22Rv1 (cell line): ENCODE data around the gene ABCE1.
A peak's percentile ranks its signal among the peaks of the same experiment; 100 is the strongest.

ENCODE experiments used
- H3K27ac ChIP-seq: fragments of 450-650 bp; 2 replicates; pipeline ENCODE4 v1.5.1; 2017
- ZFX ChIP-seq: fragments of 450-650 bp; IDR thresholded peaks from 2 replicates; pipeline ENCODE4 v1.6.1; 2017; ENCODE audit warnings: antibody characterized with exemption, borderline replicate concordance
- TF ChIP-seq, protein P1 (sequence below): fragments of 450-650 bp; IDR thresholded peaks from 2 replicates; pipeline ENCODE4 v1.5.1; 2017; ENCODE audit warnings: mild to moderate bottlenecking

Gene ABCE1

DNA sequence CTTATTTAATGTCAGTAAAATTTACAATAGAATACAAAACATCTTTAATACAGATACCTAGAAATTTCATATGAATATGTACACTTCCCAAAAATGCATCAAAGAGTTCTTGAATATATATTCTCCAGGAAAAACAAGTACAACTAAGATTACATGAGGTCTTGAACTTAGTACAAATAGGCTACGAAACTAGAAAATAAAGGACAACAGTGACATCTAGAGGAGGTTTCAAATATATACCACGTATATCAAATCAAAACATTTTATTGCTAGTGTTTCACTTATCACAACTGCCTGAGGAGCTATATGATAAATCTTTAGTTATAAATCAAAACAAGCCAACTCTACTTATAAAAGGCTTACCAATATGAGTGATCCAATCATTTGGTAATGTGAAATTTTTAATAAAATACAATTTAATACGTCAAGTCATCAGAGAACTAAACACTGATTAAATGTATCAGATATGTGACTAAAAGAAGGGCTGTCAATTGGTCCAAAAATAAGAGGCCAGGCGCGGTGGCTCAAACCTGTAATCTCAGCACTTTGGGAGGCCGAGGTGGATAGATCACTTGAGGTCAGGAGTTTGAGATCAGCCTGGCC lies 36.7 kb upstream of the ABCE1 start:
- H3K27ac ChIP-seq: no peak overlapping the region
- TF ChIP-seq, protein P1, sequence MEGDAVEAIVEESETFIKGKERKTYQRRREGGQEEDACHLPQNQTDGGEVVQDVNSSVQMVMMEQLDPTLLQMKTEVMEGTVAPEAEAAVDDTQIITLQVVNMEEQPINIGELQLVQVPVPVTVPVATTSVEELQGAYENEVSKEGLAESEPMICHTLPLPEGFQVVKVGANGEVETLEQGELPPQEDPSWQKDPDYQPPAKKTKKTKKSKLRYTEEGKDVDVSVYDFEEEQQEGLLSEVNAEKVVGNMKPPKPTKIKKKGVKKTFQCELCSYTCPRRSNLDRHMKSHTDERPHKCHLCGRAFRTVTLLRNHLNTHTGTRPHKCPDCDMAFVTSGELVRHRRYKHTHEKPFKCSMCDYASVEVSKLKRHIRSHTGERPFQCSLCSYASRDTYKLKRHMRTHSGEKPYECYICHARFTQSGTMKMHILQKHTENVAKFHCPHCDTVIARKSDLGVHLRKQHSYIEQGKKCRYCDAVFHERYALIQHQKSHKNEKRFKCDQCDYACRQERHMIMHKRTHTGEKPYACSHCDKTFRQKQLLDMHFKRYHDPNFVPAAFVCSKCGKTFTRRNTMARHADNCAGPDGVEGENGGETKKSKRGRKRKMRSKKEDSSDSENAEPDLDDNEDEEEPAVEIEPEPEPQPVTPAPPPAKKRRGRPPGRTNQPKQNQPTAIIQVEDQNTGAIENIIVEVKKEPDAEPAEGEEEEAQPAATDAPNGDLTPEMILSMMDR: peak; percentile 64
- no peak for TF ChIP-seq ZFX

DNA sequence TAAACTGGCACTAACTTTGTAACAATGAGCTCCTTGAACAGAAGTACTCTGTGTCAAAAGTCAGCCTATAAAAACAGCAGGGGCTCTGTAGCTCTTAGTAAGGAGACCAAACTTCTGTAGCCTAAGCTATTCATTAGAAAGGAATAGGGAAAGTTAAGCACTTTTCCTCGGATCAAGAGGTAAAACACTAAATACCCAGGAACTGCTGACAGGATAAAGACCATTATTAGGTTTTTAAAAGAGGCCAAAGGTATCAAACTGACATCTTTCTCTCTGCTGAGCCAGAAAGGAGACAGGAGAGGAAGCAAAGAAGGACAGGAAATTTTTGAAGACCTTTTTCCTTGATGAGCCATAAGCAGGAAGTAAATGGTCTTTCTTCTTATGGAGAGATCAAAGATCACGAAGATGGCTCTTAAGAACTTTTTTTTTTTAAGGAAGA lies 32.0 kb upstream of the ABCE1 start:
- peak overlapping the region; percentile 31 for H3K27ac ChIP-seq
- TF ChIP-seq, protein P1: no peak
- no peak for TF ChIP-seq ZFX

DNA sequence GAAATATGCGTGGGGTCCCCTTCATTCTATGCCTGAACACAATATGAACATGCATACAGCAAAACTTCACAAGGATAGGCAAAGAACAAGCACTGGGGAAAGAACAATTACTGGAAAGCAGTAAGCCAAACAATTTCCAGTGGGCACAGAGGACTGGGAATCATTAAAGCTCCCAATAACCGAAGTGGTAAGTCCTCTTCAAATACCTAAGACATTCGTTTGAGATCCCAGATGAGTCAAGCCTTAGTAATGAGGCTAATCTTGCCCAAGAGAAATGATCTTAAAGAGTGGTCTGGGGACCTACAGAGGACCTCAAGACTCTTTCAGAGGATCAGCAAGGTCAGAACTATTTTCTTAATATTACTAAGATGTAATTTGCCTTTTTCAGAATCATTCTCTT lies 28.8 kb upstream of the ABCE1 start:
- TF ChIP-seq, protein P1: no peak
- TF ChIP-seq ZFX: no peak
- H3K27ac ChIP-seq: no peak overlapping the region

DNA sequence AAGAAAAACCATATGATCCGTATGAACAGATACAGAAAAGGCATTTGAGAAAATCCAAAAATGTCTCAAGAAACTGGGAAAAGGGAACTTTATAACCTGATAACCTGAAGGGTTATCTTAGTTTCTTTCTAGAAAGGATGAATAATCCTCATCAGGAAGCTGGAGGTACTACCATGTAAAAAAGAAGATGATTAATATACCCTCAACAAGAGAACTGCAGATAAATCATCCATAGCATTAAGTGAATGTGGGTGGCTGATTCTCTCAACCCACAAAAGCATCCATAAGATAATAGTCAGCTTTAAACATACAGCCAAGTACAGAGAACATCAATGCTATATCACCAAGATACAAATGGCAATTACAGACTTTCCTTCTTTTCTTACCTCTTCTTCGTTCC lies 26.6 kb upstream of the ABCE1 start:
- H3K27ac ChIP-seq: no peak overlapping the region
- no peak for TF ChIP-seq ZFX
- TF ChIP-seq, protein P1: no peak

DNA sequence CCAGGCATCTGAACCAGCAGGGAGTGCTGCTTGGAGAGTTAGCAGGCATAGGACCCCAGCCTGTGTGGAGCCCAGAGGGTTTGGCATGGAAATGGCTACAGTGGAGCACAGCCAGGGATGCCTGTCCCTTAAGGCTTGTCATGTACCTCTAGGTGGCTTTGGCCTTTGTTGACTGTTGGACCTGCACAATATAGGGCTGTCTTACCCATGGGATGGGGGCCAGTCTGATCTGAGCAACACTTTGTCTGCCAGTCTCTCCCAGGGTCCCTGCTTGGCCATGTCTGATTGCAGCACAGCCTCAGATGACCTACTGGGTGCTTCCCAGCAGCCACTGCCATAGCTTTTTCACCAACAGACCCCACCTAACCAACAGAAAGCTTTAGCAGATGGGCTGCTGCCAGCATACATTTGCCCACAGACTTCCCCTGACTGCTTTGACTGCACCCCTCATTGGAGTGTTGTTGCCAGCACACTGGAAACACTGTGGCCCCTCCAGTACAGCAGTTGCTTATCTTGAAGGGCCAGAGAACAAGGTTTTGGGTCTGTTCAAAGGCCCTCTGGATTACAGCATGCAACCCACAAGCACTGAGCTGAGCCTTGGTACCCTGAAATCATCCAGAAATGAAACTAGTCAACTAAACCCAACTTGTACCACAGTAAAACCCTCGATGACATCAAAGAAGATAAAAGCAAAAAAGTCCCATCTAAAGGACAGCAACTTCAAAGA lies 22.2 kb upstream of the ABCE1 start:
- H3K27ac ChIP-seq: no peak overlapping the region
- no peak for TF ChIP-seq ZFX
- TF ChIP-seq, protein P1: no peak

DNA sequence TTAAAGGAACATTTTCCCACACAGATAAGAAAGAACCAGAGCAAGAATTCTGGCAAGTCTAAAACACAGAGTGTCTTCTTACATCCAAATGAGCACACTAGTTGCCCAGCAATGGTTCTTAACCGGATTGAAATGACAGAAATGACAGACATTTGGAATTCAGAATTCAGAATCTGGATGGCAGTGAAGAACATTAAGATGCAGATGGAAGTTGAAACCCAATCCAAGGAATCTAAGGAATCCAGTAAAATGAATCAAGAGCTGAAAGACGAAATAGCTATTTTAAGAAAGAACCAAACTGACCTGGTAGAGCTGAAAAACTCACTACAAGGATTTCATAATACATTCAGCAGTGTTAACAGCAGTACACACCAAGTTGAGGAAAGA lies 21.6 kb upstream of the ABCE1 start:
- no peak overlapping the region for H3K27ac ChIP-seq
- TF ChIP-seq ZFX: no peak
- TF ChIP-seq, protein P1: no peak

DNA sequence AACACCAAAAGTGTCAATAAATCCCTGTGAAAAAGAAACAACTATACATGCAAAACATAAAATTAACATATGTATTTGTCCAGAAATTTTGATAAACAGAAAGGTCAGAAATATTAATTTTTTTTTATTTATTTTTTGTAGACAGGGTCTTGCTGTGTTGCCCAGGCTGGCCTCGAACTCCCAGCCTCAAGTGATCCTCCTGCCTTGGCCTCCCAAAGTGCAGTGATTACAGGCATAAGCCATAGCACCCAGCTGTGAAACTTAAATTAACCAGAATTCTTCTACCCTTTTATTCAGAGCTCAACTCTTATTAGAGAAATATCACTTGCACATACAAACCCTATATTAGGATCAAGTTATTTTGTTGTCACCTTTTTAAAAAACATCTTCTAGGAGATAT lies 16.4 kb upstream of the ABCE1 start:
- no peak for TF ChIP-seq ZFX
- TF ChIP-seq, protein P1: no peak
- no peak overlapping the region for H3K27ac ChIP-seq
